ENCODE results near the gene NT5DC2.

Gene NT5DC2

GRCh38 chr3:52537165-52537620, 3.5 kb upstream of the NT5DC2 start:
- TF ChIP-seq FOXM1 (IDR thresholded peaks at IDR 0.05; ENCODE audit: borderline replicate concordance, low read depth) (no peak), MAX (IDR thresholded peaks at IDR 0.05) (no peak; the same call in 1 of the 2 replicates), USF1 (IDR thresholded peaks at IDR 0.05) (no peak), CREB1 (IDR thresholded peaks at IDR 0.05; ENCODE audit: low read depth) (no peak), RAD21 (IDR thresholded peaks at IDR 0.05; ENCODE audit: low read depth) (no peak), CEBPB (IDR thresholded peaks at IDR 0.05) (no peak), YY1 (IDR thresholded peaks at IDR 0.05; ENCODE audit: low read depth) (no peak)

- TF ChIP-seq NFIC (IDR thresholded peaks at IDR 0.05), result no peak
- peak; percentile 91 for TF ChIP-seq USF1 (IDR thresholded peaks at IDR 0.05)
- peak; percentile 92 for TF ChIP-seq TAF1 (IDR thresholded peaks at IDR 0.05; ENCODE audit: low read depth)
- peak; percentile 81 for TF ChIP-seq MAX (IDR thresholded peaks at IDR 0.05)
- no peak for TF ChIP-seq YY1 (IDR thresholded peaks at IDR 0.05; ENCODE audit: low read depth)
- peak; percentile 3; the same call in 1 of the 2 replicates for TF ChIP-seq TCF12 (IDR thresholded peaks at IDR 0.05; ENCODE audit: low read depth)
- TF ChIP-seq REST (IDR thresholded peaks at IDR 0.05; ENCODE audit: low read depth), result no peak
- peak; percentile 99 for TF ChIP-seq EGR1 (IDR thresholded peaks at IDR 0.05)
- no peak for TF ChIP-seq ZBTB7A (IDR thresholded peaks at IDR 0.05; ENCODE audit: low read depth)
Observed at GRCh38 chr3:52536369-52537164, 2.9 kb upstream of the NT5DC2 start, which contains the start of gene UQCC5. Gene UQCC5 (plus strand): TSS chr3:52536605. CDS start chr3:52536756, 151 bp downstream.

- no peak for TF ChIP-seq EP300 (IDR thresholded peaks at IDR 0.05; ENCODE audit: borderline replicate concordance)
- no peak for TF ChIP-seq USF1 (IDR thresholded peaks at IDR 0.05)
- TF ChIP-seq TCF12 (IDR thresholded peaks at IDR 0.05; ENCODE audit: low read depth), result no peak
- no peak for TF ChIP-seq TAF1 (IDR thresholded peaks at IDR 0.05; ENCODE audit: low read depth)
- peak; percentile 84 for TF ChIP-seq YY1 (IDR thresholded peaks at IDR 0.05; ENCODE audit: low read depth)
- no peak for TF ChIP-seq RAD21 (IDR thresholded peaks at IDR 0.05; ENCODE audit: low read depth)
- TF ChIP-seq ZBTB7A (IDR thresholded peaks at IDR 0.05; ENCODE audit: low read depth), result peak; percentile 93
- TF ChIP-seq CEBPB (IDR thresholded peaks at IDR 0.05), result 0 out of 2 replicates have a peak, but pooled peaks have one; percentile 18
- TF ChIP-seq FOXM1 (IDR thresholded peaks at IDR 0.05; ENCODE audit: borderline replicate concordance, low read depth), result no peak
- no peak for TF ChIP-seq REST (IDR thresholded peaks at IDR 0.05; ENCODE audit: low read depth)
- no peak for TF ChIP-seq NFIC (IDR thresholded peaks at IDR 0.05)
- no peak for TF ChIP-seq TEAD4 (IDR thresholded peaks at IDR 0.05)
Observed at GRCh38 chr3:52536112-52536368, 2.4 kb upstream of the NT5DC2 start.

GRCh38 chr3:52535411-52536111, 1.9 kb upstream of the NT5DC2 start:
- TF ChIP-seq CEBPB (IDR thresholded peaks at IDR 0.05) (no peak), ZBTB7A (IDR thresholded peaks at IDR 0.05; ENCODE audit: low read depth) (no peak), EGR1 (IDR thresholded peaks at IDR 0.05) (no peak), YY1 (IDR thresholded peaks at IDR 0.05; ENCODE audit: low read depth) (no peak), MAX (IDR thresholded peaks at IDR 0.05) (no peak), TAF1 (IDR thresholded peaks at IDR 0.05; ENCODE audit: low read depth) (no peak), NFIC (IDR thresholded peaks at IDR 0.05) (no peak), FOXM1 (IDR thresholded peaks at IDR 0.05; ENCODE audit: borderline replicate concordance, low read depth) (no peak), CREB1 (IDR thresholded peaks at IDR 0.05; ENCODE audit: low read depth) (no peak), EP300 (IDR thresholded peaks at IDR 0.05; ENCODE audit: borderline replicate concordance) (no peak), RAD21 (IDR thresholded peaks at IDR 0.05; ENCODE audit: low read depth) (no peak), TCF12 (IDR thresholded peaks at IDR 0.05; ENCODE audit: low read depth) (no peak), USF1 (IDR thresholded peaks at IDR 0.05) (no peak), REST (IDR thresholded peaks at IDR 0.05; ENCODE audit: low read depth) (no peak)

Data from Ishikawa (cell line).